DND-41 (cell line): ENCODE results near the gene PROCR.
"Not testable (repeated sequence)": the region's sequence is repeated elsewhere in the genome, so short reads cannot be mapped to it uniquely, and the experiment has no call there.

Experiments
- EZH2 ChIP-seq: IDR thresholded peaks from 3 replicates; pipeline ENCODE4 v1.6.1; 2012; ENCODE audit warnings: borderline replicate concordance, low read depth, mild to moderate bottlenecking, moderate library complexity, low read length, inconsistent platforms; ENCODE audit not compliant: severe bottlenecking
- TF ChIP-seq, protein P1 (sequence below): IDR thresholded peaks from 2 replicates; pipeline ENCODE4 v1.5.1; 2012; ENCODE audit warnings: borderline replicate concordance, low read length, moderate library complexity, mild to moderate bottlenecking; ENCODE audit not compliant: poor library complexity, severe bottlenecking; ENCODE audit errors: extremely low read depth

DNA sequence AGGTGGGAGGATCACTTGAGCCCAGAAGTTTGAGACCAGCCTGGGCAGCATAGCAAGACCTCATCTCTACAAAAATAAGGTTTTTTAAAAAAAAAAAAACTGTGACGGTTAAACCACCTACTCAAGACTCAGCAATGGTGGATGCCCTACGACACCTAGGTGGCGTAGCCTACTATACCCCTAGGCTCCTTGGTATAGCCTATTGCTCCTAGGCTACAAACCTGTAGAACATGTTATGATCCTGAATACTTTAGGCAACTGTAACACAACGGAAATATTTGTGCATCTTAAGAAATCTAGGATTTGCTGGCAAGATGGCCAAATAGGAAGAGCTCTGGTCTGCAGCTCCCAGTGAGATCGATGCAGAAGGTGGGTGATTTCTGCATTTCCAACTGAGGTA is 11.5 kb upstream of the PROCR start:
- TF ChIP-seq, protein P1, sequence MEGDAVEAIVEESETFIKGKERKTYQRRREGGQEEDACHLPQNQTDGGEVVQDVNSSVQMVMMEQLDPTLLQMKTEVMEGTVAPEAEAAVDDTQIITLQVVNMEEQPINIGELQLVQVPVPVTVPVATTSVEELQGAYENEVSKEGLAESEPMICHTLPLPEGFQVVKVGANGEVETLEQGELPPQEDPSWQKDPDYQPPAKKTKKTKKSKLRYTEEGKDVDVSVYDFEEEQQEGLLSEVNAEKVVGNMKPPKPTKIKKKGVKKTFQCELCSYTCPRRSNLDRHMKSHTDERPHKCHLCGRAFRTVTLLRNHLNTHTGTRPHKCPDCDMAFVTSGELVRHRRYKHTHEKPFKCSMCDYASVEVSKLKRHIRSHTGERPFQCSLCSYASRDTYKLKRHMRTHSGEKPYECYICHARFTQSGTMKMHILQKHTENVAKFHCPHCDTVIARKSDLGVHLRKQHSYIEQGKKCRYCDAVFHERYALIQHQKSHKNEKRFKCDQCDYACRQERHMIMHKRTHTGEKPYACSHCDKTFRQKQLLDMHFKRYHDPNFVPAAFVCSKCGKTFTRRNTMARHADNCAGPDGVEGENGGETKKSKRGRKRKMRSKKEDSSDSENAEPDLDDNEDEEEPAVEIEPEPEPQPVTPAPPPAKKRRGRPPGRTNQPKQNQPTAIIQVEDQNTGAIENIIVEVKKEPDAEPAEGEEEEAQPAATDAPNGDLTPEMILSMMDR, result not testable (repeated sequence)
- TF ChIP-seq EZH2, result not testable (repeated sequence)
